ENCODE results near the gene BRSK2. TPM values are rescaled to one million over a fixed set of nuclear protein-coding genes. Genes with fewer than 3 reads are reported as not detected.

The BRSK2 gene
- total and polyA plus RNA-seq, 9 of the 15 experiments (the other 6 are each of a cell fraction or from before 2014, with no cell fraction given), result 0.06 to 0.52 (median 0.18) TPM; not detected in 5

DNA sequence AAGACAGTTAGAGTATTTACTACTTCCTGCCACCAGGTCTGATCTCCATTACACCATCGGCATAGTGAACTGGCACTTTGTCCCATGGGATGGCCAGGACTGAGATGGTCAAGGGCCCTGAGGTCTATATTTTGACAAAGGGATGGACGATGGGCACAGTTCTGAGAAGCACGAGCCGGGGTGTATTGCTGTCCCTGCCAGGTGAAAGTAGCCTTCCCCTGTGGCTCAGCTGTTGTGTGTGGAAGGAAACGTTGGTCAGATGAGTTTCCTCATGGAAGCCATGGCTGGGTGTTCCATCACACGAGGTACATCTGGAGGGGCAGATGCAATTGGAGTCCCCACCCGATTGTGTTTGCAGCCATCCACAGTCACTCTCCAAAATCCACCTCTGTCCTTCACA is 27.9 kb upstream of the BRSK2 start (continued):
- no peak for TF ChIP-seq FOXO4 (CRISPR knock-in tag; IDR thresholded peaks at IDR 0.05)
- TF ChIP-seq TOE1 (IDR thresholded peaks at IDR 0.05; ENCODE audit: borderline replicate concordance), result no peak
- no peak for TF ChIP-seq TOE1 (CRISPR knock-in tag; IDR thresholded peaks at IDR 0.05; ENCODE audit: borderline replicate concordance, low read depth)

GRCh38 chr11:1367721-1368120 is 22.0 kb upstream of the BRSK2 start:
- no peak for ATAC-seq
- ChIA-PET CTCF (ENCODE audit: low intra/inter-chr PET ratio) (no interaction called here), POLR2A (interaction anchor here (1.6 kb wide), 1 partner anchor 24 kb away, joined by 4 read pairs; no protein-coding TSS in a partner anchor)
- no peak for DNase-seq (ENCODE audit: extremely low read depth in 1 of 4, low spot score in 3 of 4)
- no peak overlapping the region for H3K4me2 ChIP-seq (ENCODE audit: insufficient read depth, low read length)
- H3K9ac ChIP-seq (ENCODE audit: insufficient read depth in 1 of 2, low read depth in 2 of 2, low read length in 2 of 2), result no peak overlapping the region
- no TSS peak for BruUV-seq (replicated peaks)
- no peak overlapping the region for H3K27ac ChIP-seq (ENCODE audit: extremely low read depth, low read depth, low read length)
- H3K9me3 ChIP-seq (replicated peaks; ENCODE audit: control insufficient read depth, insufficient read depth, low read depth, low read length), result no peaks in the 10 kb centered on the region
- peaks cover 0 to 16% of the 10 kb centered on the region in 2 experiments; a peak in 1 of 5 replicates for H3K4me1 ChIP-seq (replicated peaks in 1 of 2; ENCODE audit: control insufficient read depth in 2 of 2, insufficient read depth in 2 of 2, low read length in 2 of 2)
- intact Hi-C loops (cut with micrococcal nuclease), result no loop called here
- WGBS (ENCODE audit: insufficient coverage, low coverage, missing lambda C conversion rate), result 1% methylated on average over 8 of the region's 8 CpGs
- H3K27me3 ChIP-seq (ENCODE audit: control insufficient read depth in 2 of 2, insufficient read depth in 2 of 2, low read length in 2 of 2), result peaks cover 8 to 57% of the 10 kb centered on the region in 2 experiments; a peak in 3 of 5 replicates
- H3K36me3 ChIP-seq (ENCODE audit: control insufficient read depth, insufficient read depth, low read length), result no peaks in the 10 kb centered on the region
- H3K9me1 ChIP-seq (ENCODE audit: control insufficient read depth, insufficient read depth, low read length), result no peaks in the 10 kb centered on the region
- no peak for FAIRE-seq
- no peak overlapping the region for H3K4me3 ChIP-seq
- in situ Hi-C loops (cut with MboI), result no loop called here
- no peak overlapping the region for H2AFZ ChIP-seq (ENCODE audit: low read depth, low read length)
- no peaks in the 10 kb centered on the region; the same call in 1 of the 2 replicates for H4K20me1 ChIP-seq (replicated peaks; ENCODE audit: control insufficient read depth, insufficient read depth, low read length)
- no peaks in the 10 kb centered on the region for H3K79me2 ChIP-seq (ENCODE audit: control insufficient read depth, insufficient read depth, low read length)
- TF ChIP-seq KLF10 (CRISPR knock-in tag; IDR thresholded peaks at IDR 0.05) (no peak), MAFF (IDR thresholded peaks at IDR 0.05; ENCODE audit: low read length) (no peak), ZBED1 (IDR thresholded peaks at IDR 0.05) (no peak), SRSF1 (IDR thresholded peaks at IDR 0.05; ENCODE audit: low read depth, low read length) (no peak), GTF2E2 (tag; IDR thresholded peaks at IDR 0.05) (no peak), RFX7 (CRISPR knock-in tag; IDR thresholded peaks at IDR 0.05) (no peak), PCBP1 (IDR thresholded peaks at IDR 0.05; ENCODE audit: low read depth, low read length, poor library complexity, severe bottlenecking) (no peak), ZBTB1 (CRISPR knock-in tag; IDR thresholded peaks at IDR 0.05; ENCODE audit: borderline replicate concordance, low read depth) (no peak), ZNF324 (CRISPR knock-in tag; IDR thresholded peaks at IDR 0.05) (no peak), DNMT1 (IDR thresholded peaks at IDR 0.05) (no peak), ZNF75A (CRISPR knock-in tag; IDR thresholded peaks at IDR 0.05) (no peak), ZNF347 (CRISPR knock-in tag; IDR thresholded peaks at IDR 0.05; ENCODE audit: low read depth) (no peak), ZBTB8A (IDR thresholded peaks at IDR 0.05; ENCODE audit: partially characterized antibody) (no peak)
- TF ChIP-seq, protein P1, sequence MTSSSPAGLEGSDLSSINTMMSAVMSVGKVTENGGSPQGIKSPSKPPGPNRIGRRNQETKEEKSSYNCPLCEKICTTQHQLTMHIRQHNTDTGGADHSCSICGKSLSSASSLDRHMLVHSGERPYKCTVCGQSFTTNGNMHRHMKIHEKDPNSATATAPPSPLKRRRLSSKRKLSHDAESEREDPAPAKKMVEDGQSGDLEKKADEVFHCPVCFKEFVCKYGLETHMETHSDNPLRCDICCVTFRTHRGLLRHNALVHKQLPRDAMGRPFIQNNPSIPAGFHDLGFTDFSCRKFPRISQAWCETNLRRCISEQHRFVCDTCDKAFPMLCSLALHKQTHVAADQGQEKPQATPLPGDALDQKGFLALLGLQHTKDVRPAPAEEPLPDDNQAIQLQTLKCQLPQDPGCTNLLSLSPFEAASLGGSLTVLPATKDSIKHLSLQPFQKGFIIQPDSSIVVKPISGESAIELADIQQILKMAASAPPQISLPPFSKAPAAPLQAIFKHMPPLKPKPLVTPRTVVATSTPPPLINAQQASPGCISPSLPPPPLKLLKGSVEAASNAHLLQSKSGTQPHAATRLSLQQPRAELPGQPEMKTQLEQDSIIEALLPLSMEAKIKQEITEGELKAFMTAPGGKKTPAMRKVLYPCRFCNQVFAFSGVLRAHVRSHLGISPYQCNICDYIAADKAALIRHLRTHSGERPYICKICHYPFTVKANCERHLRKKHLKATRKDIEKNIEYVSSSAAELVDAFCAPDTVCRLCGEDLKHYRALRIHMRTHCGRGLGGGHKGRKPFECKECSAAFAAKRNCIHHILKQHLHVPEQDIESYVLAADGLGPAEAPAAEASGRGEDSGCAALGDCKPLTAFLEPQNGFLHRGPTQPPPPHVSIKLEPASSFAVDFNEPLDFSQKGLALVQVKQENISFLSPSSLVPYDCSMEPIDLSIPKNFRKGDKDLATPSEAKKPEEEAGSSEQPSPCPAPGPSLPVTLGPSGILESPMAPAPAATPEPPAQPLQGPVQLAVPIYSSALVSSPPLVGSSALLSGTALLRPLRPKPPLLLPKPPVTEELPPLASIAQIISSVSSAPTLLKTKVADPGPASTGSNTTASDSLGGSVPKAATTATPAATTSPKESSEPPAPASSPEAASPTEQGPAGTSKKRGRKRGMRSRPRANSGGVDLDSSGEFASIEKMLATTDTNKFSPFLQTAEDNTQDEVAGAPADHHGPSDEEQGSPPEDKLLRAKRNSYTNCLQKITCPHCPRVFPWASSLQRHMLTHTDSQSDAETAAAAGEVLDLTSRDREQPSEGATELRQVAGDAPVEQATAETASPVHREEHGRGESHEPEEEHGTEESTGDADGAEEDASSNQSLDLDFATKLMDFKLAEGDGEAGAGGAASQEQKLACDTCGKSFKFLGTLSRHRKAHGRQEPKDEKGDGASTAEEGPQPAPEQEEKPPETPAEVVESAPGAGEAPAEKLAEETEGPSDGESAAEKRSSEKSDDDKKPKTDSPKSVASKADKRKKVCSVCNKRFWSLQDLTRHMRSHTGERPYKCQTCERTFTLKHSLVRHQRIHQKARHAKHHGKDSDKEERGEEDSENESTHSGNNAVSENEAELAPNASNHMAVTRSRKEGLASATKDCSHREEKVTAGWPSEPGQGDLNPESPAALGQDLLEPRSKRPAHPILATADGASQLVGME (CRISPR knock-in tag; IDR thresholded peaks at IDR 0.05), result no peak

Measured in K562 (cell line).